Cardiac fibroblast (primary cell): Measurements from ENCODE around the gene NEDD4L.

ENCODE experiments used
- DNase-seq, 2 donors: peaks; one replicate each; pipeline versions ENCODE4 v3.0.0 to v3.0.0-alpha.2; 2010; ENCODE audit warnings: low read depth in 2 of 2
- H3K4me3 ChIP-seq, 2 donors: replicated peaks in 1 of 2; 1 replicate in 1 of 2; 2 replicates in 1 of 2; pipeline ENCODE4 v1.5.1; 2011; ENCODE audit warnings: low read depth in 2 of 2, low read length in 2 of 2, mild to moderate bottlenecking in 2 of 2, moderate library complexity in 1 of 2
- CTCF ChIP-seq: IDR thresholded peaks from one replicate; pipeline ENCODE4 v1.5.1; 2011; ENCODE audit warnings: low read depth, mild to moderate bottlenecking, low read length, inconsistent platforms

Gene NEDD4L

DNA sequence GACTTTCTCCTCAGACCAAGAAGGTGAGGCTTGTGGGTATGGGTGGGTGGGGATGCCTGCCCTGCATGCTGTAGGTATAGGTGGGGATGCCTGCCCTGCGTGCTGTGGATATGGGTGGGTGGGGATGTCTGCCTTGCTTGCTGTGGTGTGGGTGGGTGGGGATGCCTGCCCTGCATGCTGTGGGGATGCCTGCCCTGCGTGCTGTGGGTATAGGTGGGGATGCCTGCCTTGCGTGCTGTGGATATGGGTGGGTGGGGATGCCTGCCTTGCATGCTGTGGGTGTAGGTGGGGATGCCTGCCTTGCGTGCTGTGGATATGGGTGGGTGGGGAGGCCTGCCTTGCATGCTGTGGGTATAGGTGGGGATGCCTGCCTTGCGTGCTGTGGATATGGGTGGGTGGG is 278.4 kb downstream of the NEDD4L start:
- no peak for TF ChIP-seq CTCF
- DNase-seq: no peak
- no peak overlapping the region for H3K4me3 ChIP-seq

DNA sequence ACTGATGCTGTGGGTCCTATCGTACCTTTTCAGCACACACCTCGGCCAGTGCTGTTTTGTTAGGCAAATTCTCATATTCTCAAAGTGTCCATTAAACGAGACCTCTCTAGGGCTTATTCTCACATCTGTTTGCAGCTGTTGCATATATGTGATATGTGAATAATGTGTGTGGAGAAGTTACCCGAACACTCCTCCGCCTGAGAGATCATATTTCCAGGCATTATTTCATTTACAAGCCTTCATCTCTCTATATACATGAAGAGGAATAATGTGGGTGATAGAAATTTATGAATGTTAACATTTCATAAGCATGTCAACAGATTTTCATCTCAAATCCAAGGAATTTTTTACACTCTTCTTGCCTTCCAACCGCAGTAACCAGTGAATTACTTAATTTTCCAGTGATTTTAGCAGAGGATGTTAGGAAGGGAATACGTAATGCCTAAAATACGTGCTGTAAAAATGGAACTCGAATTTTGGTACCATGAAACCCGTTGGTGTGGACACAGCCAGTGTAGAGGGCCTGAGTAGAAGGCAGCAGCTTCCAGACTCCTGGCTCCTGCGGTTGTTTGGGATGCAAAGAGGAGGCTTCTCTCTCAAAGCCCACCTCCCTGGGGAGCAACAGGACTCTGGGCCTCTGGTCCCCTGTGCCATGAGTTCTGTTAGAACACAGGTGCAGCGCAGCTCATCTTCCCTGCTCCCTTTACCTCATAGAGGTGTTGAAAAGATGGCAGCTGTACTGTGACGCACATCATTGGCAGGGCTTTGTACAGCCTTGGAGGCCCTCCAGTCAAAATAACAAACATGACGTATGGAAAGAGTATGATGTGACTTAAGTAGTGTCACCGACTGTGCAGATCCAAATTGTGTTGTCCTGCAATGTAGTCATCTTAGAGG is 280.1 kb downstream of the NEDD4L start:
- TF ChIP-seq CTCF: no peak
- DNase-seq: peak; percentile 7 to 11
- H3K4me3 ChIP-seq: no peak overlapping the region

- H3K4me3 ChIP-seq: no peak overlapping the region
- no peak for TF ChIP-seq CTCF
- DNase-seq: no peak
Measured at GRCh38 chr18:58324824-58325480, 280.9 kb downstream of the NEDD4L start.

DNA sequence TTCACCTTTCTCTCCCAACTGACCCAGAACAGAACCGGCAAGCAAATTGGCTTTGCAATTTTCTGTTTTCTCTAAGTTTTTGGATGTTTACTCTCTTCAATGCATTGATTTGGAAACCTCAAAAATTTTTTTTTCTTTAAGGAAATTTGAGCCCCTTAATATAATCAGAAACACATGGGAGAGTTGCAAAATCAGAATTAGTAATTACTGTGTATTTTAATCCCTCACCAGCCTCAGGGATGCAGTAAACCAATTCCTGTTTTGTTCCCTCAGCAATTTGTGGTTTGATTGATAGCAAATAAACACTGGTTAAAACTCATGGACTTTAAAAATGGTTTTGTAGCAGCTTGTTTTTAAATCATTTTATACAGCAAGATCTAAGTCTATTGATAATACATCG is 281.5 kb downstream of the NEDD4L start:
- TF ChIP-seq CTCF: no peak
- H3K4me3 ChIP-seq: no peak overlapping the region
- no peak for DNase-seq

DNA sequence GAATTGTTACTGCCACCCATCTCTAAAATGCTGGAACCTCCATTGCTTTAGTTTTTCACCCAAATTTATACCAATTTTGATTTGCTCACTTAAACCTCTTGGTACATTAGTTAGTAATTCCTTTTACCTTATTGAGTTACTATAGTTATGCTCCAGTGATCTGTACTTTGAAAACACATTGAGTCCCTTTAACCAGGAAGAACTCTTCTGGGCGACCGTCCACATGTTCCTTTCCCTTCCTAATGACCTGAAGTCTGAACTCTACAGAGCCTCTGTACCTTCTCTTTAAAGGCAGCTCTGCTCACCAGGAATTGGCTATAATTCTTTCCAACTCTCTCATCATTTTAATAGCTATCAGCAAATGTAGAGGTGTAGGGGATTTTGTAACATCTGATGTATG is 290.0 kb downstream of the NEDD4L start:
- no peak for TF ChIP-seq CTCF

DNA sequence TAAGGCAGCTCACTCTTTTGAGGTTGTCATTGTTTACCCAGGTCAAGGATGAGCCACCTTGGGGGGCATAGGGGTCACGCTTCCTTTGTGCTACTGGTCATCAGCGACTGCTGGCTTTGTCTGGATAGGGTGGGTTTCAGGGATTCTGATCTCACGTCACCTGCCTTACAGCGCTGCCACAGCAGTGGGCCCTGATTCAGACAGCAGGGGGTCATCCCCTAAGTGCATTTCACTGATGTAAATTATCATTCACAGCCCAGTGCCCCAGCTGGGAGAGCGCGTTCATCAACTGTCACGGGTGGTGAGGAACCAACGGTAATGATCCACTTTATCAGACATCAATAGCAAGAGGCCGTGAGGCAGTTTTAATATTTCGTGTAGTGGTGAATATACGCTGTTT is 291.2 kb downstream of the NEDD4L start:
- TF ChIP-seq CTCF: no peak
- no peak overlapping the region for H3K4me3 ChIP-seq
- no peak for DNase-seq

More for the DNA sequence above, 290.0 kb downstream of the NEDD4L start:
- H3K4me3 ChIP-seq: no peak overlapping the region
- DNase-seq: no peak
